ENCODE results near the gene KCTD16. TPM values are rescaled to one million over a fixed set of nuclear protein-coding genes. Genes with fewer than 3 reads are reported as not detected.

Gene KCTD16
- total RNA-seq, 1 donor from 2014 or later = not detected

DNA sequence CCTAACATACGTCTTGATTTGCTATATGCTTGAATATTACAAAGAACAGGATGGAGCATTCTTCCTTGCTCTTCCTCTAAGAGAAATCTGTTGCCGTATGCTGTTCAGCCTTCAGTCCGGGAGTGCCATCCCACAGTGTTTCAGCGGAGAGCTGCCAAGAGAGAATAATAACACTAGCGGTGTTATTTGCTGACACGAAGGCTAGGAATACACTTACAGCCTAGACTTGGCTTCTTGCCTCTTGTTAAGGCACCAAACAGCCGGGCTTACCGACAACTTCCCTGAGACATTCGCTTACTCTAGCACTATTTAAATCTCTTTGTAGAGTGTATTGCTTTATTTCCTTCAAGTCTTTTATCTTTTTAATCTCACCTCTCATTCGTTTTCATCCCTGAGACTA, 31.4 kb downstream of the KCTD16 start:
- Mint-ChIP-seq H3K4me3 (no peak overlapping the region), H3K27ac (no peak overlapping the region), H3K4me1 (ENCODE audit: low read depth) (no peaks in the 10 kb centered on the region), H3K9me3 (no peaks in the 10 kb centered on the region), H3K36me3 (ENCODE audit: low read depth) (no peaks in the 10 kb centered on the region), H3K27me3 (ENCODE audit: insufficient read depth) (peaks cover 42% of the 10 kb centered on the region)
- intact Hi-C loops (cut with micrococcal nuclease) = loop anchor here (10.0 kb wide), 2 partner anchors 1483 to 1843 kb away; no protein-coding TSS in a partner anchor
- DNase-seq (ENCODE audit: low spot score) = no peak

- Mint-ChIP-seq H3K27me3 (ENCODE audit: insufficient read depth) (peaks cover 47% of the 10 kb centered on the region), H3K36me3 (ENCODE audit: low read depth) (no peaks in the 10 kb centered on the region), H3K4me1 (ENCODE audit: low read depth) (no peaks in the 10 kb centered on the region), H3K4me3 (no peak overlapping the region), H3K9me3 (no peaks in the 10 kb centered on the region), H3K27ac (no peak overlapping the region)
- intact Hi-C loops (cut with micrococcal nuclease) = loop anchor here (1.0 to 10.0 kb wide), 3 partner anchors 1482 to 1842 kb away; no protein-coding TSS in a partner anchor
- no peak for DNase-seq (ENCODE audit: low spot score)
Measured at GRCh38 chr5:144202726-144203125, 32.1 kb downstream of the KCTD16 start.

DNA sequence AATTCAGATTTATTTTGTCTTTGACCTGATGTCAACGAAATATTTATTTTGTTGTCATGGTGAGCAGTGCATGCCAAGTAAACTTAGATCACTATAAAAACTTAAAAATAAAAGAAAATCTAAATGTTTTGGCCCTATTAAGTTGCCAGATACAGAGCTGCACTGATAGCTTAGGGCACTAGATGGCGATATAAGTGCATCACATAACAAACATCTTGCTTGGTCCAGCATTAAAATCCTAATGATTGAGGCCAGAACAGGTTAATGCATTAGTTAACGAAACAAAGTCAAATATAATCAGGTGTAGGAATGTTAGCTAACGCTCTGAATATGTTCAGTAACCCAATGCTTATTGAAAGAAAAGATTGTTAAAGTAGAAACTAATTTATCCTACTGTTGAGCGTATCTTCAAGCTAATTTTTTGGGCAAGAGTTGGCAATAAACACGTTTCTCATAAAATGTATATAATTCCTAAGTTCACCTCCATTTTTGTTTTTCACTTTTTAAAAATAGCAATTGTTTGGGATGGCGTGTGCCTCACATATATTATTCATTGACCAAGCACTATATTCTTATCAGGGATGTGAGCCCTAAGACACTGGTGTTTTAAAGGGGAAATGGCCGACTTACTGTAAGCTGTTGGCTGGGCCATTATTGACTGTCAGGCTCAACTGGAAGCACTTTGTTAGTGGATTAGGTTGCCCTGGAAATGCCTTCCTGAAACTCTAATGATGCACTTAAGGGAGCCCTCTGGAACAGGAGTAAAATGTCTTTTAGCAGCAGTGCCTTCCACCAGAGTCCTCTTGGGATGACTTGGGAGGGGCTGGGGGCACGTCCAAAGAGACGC, 33.3 kb downstream of the KCTD16 start:
- no peak for DNase-seq (ENCODE audit: low spot score)
- no peaks in the 10 kb centered on the region for H3K4me1 Mint-ChIP-seq (ENCODE audit: low read depth)
- H3K27ac Mint-ChIP-seq = no peak overlapping the region
- no peaks in the 10 kb centered on the region for H3K9me3 Mint-ChIP-seq
- intact Hi-C loops (cut with micrococcal nuclease) = loop anchor here (1.0 to 10.0 kb wide), 3 partner anchors 1481 to 1841 kb away; no protein-coding TSS in a partner anchor
- H3K27me3 Mint-ChIP-seq (ENCODE audit: insufficient read depth) = peaks cover 48% of the 10 kb centered on the region
- no peak overlapping the region for H3K4me3 Mint-ChIP-seq
- no peaks in the 10 kb centered on the region for H3K36me3 Mint-ChIP-seq (ENCODE audit: low read depth)

DNA sequence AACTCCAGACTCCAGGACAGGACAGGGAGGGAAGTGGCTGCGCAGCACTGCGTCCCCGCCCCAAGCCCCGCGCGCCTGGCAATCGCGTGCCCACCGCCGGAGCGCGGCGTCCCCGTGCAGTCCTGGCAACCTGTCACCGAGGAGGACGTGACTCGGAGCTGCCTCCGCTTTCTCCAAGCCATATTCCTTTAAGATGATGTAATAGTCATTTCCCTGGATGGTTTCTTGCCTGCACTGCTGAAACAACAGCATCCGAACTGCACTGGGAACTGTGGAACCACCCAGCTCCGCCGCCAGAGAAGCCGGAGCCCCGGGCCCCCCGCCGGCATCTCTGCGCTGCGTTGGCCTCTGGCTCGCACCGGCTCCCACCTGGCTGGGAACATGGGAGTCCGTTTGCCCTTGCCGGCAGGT, 34.5 kb downstream of the KCTD16 start:
- Mint-ChIP-seq H3K27ac (no peak overlapping the region), H3K27me3 (ENCODE audit: insufficient read depth) (peaks cover 50% of the 10 kb centered on the region), H3K4me3 (no peak overlapping the region), H3K9me3 (no peaks in the 10 kb centered on the region), H3K36me3 (ENCODE audit: low read depth) (no peaks in the 10 kb centered on the region), H3K4me1 (ENCODE audit: low read depth) (no peaks in the 10 kb centered on the region)
- intact Hi-C loops (cut with micrococcal nuclease) = loop anchor here (10.0 kb wide), 2 partner anchors 1480 to 1840 kb away; no protein-coding TSS in a partner anchor
- DNase-seq (ENCODE audit: low spot score) = no peak

DNA sequence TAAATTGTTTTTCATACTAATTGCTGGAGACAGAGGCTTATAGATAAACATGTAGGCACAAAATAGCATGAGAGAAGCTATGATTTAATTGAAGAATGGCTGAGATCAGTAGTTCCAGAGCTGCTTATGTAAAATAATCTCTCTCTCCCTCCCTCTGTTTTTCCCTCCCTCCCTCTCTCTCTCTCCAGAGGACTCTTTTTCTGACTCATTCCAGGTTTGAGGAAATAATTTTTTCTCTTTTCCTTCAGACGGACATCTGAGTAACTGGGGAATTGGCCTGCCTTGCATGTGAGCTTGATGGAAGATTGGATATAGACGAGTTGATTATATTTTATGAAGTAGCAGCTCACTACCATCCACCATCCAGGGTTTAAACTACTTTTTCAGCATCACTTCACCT, 35.5 kb downstream of the KCTD16 start:
- DNase-seq (ENCODE audit: low spot score) = no peak
- H3K27me3 Mint-ChIP-seq (ENCODE audit: insufficient read depth) = peaks cover 51% of the 10 kb centered on the region
- H3K36me3 Mint-ChIP-seq (ENCODE audit: low read depth) = no peaks in the 10 kb centered on the region
- no peak overlapping the region for H3K4me3 Mint-ChIP-seq
- no peak overlapping the region for H3K27ac Mint-ChIP-seq
- H3K4me1 Mint-ChIP-seq (ENCODE audit: low read depth) = no peaks in the 10 kb centered on the region
- no peaks in the 10 kb centered on the region for H3K9me3 Mint-ChIP-seq
- intact Hi-C loops (cut with micrococcal nuclease) = loop anchor here (10.0 kb wide), 2 partner anchors 1479 to 1839 kb away; no protein-coding TSS in a partner anchor

GRCh38 chr5:144207875-144208444, 37.3 kb downstream of the KCTD16 start:
- Mint-ChIP-seq H3K27me3 (ENCODE audit: insufficient read depth) (peaks cover 43% of the 10 kb centered on the region), H3K4me1 (ENCODE audit: low read depth) (no peaks in the 10 kb centered on the region), H3K4me3 (no peak overlapping the region), H3K36me3 (ENCODE audit: low read depth) (no peaks in the 10 kb centered on the region), H3K27ac (no peak overlapping the region), H3K9me3 (no peaks in the 10 kb centered on the region)
- no peak for DNase-seq (ENCODE audit: low spot score)
- intact Hi-C loops (cut with micrococcal nuclease) = loop anchor here (10.0 kb wide), 2 partner anchors 1477 to 1837 kb away; no protein-coding TSS in a partner anchor

- Mint-ChIP-seq H3K36me3 (ENCODE audit: low read depth) (no peaks in the 10 kb centered on the region), H3K9me3 (no peaks in the 10 kb centered on the region), H3K4me1 (ENCODE audit: low read depth) (no peaks in the 10 kb centered on the region), H3K4me3 (no peak overlapping the region), H3K27ac (no peak overlapping the region), H3K27me3 (ENCODE audit: insufficient read depth) (peaks cover 41% of the 10 kb centered on the region)
- intact Hi-C loops (cut with micrococcal nuclease) = loop anchor here (10.0 kb wide), 2 partner anchors 1475 to 1835 kb away; no protein-coding TSS in a partner anchor
- no peak for DNase-seq (ENCODE audit: low spot score)
Measured at GRCh38 chr5:144209361-144209760, 38.7 kb downstream of the KCTD16 start.

- H3K9me3 Mint-ChIP-seq = no peaks in the 10 kb centered on the region
- intact Hi-C loops (cut with micrococcal nuclease) = no loop called here
- no peak overlapping the region for H3K4me3 Mint-ChIP-seq
- H3K36me3 Mint-ChIP-seq (ENCODE audit: low read depth) = no peaks in the 10 kb centered on the region
- no peak for DNase-seq (ENCODE audit: low spot score)
- no peaks in the 10 kb centered on the region for H3K4me1 Mint-ChIP-seq (ENCODE audit: low read depth)
- H3K27ac Mint-ChIP-seq = no peak overlapping the region
- peaks cover 34% of the 10 kb centered on the region for H3K27me3 Mint-ChIP-seq (ENCODE audit: insufficient read depth)
Measured at GRCh38 chr5:144210655-144211054, 40.0 kb downstream of the KCTD16 start.

DNA sequence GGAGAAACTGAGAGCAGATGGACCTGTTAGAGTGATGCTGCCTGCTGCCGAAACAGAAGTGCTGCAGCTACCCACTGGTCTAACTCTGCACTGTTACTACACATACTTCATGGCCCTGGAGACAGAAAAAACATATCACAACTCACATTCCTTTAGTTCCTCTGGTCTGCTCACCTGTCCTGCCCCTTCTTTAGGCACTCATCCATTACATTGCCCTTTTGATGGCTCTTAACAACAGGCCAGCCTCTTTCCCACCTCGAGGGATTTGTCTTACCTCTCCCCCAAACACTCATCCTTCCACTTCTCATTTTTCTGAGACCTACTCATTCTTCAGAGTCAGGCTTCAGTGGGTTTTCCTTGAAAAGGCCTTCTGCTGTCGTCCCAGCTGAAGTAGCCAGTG, 49.2 kb downstream of the KCTD16 start:
- Mint-ChIP-seq H3K4me1 (ENCODE audit: low read depth) (no peaks in the 10 kb centered on the region), H3K27me3 (ENCODE audit: insufficient read depth) (peaks cover 5% of the 10 kb centered on the region), H3K9me3 (no peaks in the 10 kb centered on the region), H3K27ac (no peak overlapping the region), H3K4me3 (no peak overlapping the region), H3K36me3 (ENCODE audit: low read depth) (no peaks in the 10 kb centered on the region)
- DNase-seq (ENCODE audit: low spot score) = no peak
- intact Hi-C loops (cut with micrococcal nuclease) = no loop called here

DNA sequence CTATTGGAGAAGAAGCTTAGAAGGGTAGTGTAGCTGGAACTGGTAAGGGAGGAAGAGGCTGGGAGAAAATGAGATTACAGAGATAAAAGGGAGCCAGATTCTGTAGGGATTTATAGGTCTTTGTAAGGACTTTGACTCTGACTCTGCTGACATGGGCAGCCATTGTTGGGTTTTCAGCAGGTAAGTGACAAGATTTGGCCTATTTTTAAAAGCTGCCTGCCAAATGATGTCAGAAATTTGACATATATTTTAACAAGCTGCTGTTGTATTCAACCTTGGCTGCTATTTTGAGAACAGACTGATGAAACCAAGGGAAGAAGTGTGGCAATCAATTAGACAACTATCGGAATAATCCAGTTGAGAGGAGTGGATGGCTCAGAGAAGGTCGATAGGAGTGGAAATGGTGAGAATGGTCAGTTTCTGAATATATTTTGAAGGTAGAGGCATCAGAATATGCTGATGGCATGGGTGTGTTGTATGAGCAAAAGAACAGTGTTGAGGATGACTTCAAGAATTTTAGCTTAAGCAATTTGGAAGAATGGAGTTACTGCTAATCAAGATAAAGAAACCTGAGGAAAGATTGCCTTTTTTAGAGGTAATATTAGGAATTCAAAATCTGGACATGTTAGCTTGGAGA, 56.8 kb downstream of the KCTD16 start:
- Mint-ChIP-seq H3K27ac (no peak overlapping the region), H3K36me3 (ENCODE audit: low read depth) (no peaks in the 10 kb centered on the region), H3K4me3 (no peak overlapping the region), H3K9me3 (no peaks in the 10 kb centered on the region), H3K4me1 (ENCODE audit: low read depth) (no peaks in the 10 kb centered on the region), H3K27me3 (ENCODE audit: insufficient read depth) (peaks cover 4% of the 10 kb centered on the region)
- no peak for DNase-seq (ENCODE audit: low spot score)
- intact Hi-C loops (cut with micrococcal nuclease) = no loop called here

GRCh38 chr5:144230806-144231205, 60.1 kb downstream of the KCTD16 start:
- Mint-ChIP-seq H3K36me3 (ENCODE audit: low read depth) (no peaks in the 10 kb centered on the region), H3K9me3 (no peaks in the 10 kb centered on the region), H3K4me3 (no peak overlapping the region), H3K27ac (no peak overlapping the region), H3K27me3 (ENCODE audit: insufficient read depth) (no peaks in the 10 kb centered on the region), H3K4me1 (ENCODE audit: low read depth) (no peaks in the 10 kb centered on the region)
- intact Hi-C loops (cut with micrococcal nuclease) = no loop called here
- DNase-seq (ENCODE audit: low spot score) = no peak

DNA sequence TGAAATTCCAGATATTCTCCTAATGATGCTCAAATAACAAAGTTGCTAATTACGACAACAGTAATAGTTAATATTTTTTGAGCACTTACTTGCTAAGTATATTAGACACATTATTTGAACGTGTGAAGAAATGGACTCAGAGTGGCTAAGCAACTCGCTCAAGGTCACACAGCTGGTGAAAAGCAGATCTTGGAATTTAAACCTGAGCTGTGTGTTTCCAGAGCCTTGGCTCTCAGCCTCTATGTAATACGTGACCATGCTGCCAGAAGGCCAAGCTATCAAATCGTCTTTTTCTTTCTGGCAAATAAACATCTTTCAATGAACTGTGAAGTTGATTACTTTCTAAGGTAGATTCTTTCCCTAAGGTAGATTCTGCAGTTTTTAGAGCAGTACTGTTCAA, 61.6 kb downstream of the KCTD16 start:
- Mint-ChIP-seq H3K9me3 (no peaks in the 10 kb centered on the region), H3K27me3 (ENCODE audit: insufficient read depth) (no peaks in the 10 kb centered on the region), H3K27ac (no peak overlapping the region), H3K36me3 (ENCODE audit: low read depth) (no peaks in the 10 kb centered on the region), H3K4me1 (ENCODE audit: low read depth) (no peaks in the 10 kb centered on the region), H3K4me3 (no peak overlapping the region)
- no peak for DNase-seq (ENCODE audit: low spot score)
- intact Hi-C loops (cut with micrococcal nuclease) = no loop called here

DNA sequence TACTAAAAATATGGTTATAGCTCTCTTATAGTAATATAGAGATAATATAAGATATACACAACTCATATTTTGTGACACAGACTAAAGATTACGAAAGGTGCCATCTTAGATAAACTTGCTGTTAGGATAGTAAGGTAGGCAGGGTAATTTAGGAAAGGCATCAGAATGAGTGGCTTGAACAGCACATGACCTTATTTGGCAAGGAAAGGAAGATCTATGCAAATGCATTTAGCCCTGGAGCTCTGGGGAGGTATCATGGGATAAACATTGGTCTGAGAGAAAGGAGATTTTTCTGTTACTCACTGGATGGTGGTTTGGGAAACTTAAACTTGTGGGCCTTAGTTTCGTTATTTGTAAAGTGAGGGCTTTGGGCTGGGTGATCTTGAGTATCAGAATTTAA, 65.8 kb downstream of the KCTD16 start:
- intact Hi-C loops (cut with micrococcal nuclease) = no loop called here
- H3K27ac Mint-ChIP-seq = no peak overlapping the region
- H3K4me3 Mint-ChIP-seq = no peak overlapping the region
- H3K4me1 Mint-ChIP-seq (ENCODE audit: low read depth) = no peaks in the 10 kb centered on the region
- no peaks in the 10 kb centered on the region for H3K9me3 Mint-ChIP-seq
- H3K36me3 Mint-ChIP-seq (ENCODE audit: low read depth) = no peaks in the 10 kb centered on the region
- H3K27me3 Mint-ChIP-seq (ENCODE audit: insufficient read depth) = peaks cover 7% of the 10 kb centered on the region
- no peak for DNase-seq (ENCODE audit: low spot score)
